G401.6 (cell line): ENCODE measurements around the gene KLHL6.

ENCODE experiments used
- FAIRE-seq: peaks from 2 replicates; lab custom pipeline; 2012; peaks lifted over from hg19 to GRCh38; lab: Jason Lieb, UNC

KLHL6 gene

DNA sequence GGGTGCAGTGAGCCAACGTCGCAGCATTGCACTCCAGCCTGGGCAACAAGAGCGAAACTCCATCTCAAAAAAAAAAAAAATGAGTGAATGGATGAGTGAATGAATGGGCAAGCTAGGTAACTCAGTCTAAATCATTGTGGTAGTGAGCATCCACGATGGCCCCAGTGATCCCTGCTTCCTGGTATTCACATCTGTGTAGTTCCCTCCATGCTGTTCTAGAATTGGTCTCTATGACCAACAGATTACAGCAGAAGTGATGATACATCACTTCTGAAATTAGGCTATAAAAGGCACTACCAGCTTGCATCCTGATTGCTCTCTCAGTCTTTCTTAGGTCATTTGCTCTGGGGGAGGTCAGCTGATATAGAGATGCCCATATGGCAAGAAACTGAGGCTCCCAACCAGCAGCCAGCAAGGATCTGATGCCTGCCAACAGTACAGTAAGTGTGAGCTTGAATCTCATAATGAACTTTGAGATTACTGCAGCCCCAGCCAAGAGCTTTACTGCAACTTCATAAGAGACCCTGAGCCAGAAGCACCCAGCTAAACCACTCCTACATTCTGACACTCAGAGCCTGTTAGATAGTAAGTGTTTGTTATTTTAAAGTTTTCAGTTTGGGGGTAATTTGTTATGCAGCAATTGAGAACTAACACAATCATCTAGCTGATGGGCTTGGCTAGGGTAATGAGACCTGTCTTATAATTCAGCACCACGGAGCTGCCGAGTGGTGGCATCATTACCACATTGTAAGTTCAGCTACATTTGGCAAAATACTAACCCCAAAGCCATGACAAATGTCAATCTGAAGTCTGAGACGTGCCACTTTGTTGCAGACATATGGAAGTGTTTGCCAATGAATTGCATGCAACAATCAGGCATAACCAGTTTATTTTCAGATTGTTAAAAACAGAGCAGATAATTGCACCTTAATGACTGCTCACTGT lies 53.0 kb downstream of the KLHL6 start:
- FAIRE-seq = no peak

DNA sequence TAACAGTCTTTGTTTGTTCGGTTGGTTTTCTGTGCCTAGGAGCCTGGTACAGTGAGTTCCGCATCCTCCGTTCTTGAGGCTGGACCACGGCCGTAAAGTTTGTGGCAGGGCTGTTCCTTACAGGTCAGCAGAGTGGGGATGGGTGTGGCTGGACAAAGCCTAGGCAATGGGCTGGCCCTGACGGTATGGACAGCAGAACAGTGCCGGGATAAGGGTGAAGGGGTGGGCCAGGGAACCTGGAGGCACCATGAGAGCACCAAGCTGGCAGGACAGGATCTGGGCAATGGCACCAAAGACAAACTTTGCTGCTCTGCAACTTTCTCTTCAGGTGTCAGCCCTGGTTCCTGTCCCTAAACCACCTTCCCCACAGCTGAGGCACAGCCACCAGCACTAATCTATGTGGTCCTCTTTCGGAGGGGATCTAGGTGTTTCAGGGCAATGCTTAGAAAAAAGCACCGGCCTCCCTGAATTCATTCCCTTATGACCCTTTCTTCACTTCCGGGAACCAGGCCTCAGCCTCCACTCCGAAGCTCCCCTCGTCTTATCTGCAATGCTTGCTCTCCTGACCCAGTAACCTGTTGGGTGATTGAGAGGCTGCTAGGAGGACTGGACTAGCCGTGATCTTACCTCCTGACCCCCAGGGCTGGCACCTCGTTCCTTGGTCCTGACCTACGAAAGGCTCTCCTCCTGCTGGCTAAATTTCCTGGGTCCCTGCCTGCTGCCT lies 54.4 kb downstream of the KLHL6 start:
- FAIRE-seq = no peak

- FAIRE-seq = no peak
These were observed 55.2 kb downstream of the KLHL6 start for GRCh38 chr3:183500319-183500718.

DNA sequence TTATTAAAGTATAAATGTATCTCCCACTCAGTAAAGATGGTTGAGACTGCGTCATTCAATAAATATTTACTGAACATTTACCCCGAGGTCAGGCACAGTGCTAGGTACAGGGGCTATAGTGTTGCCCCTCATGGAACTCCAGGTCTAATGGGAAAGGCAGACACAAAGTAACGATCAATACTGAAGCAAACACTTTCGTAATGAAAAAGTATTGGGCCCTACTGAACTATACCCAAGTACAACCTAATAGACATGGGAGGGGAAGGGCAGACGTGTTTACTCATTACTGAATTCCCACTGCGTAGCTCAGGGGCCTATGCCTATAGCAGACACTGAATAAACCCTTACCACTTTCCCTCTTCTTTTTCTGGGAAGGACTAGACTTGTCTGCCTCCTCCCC lies 56.9 kb downstream of the KLHL6 start:
- FAIRE-seq = no peak

DNA sequence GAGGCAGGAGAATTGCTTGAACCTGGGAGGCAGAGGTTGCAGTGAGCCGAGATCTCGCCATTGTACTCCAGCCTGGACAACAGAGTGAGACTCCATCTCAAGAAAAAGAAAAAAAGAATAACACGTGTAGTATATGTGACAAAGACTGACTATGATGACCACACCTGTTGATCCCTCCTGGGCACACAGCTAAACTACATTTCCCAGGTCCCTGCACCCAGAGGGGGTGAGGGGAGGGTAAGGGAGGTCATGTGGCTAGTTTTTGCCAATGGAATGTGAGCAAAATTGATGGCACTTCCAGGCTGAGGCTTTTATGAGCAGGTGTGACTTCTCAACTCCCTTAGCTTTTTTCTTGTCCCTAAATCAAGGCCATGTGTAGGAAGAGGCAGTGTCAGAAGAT lies 58.2 kb downstream of the KLHL6 start:
- no peak for FAIRE-seq

DNA sequence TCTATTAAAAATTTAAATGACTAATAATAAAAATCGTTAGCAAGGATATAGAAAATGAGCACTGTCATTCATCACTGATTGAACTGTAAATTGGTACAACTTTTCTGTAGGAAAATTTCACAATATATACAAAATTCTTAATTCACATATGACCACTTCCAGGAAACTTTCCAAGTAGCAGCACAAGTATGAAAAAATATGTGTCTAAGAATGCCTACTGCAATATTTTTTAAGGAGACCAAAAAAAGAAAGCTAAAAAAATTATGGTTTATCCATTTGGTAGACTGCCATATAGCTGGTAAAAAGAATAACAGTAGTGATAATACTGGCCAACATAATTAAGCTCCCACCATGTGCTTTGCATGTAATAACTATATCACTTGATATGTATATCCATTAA lies 59.2 kb downstream of the KLHL6 start:
- FAIRE-seq = no peak

DNA sequence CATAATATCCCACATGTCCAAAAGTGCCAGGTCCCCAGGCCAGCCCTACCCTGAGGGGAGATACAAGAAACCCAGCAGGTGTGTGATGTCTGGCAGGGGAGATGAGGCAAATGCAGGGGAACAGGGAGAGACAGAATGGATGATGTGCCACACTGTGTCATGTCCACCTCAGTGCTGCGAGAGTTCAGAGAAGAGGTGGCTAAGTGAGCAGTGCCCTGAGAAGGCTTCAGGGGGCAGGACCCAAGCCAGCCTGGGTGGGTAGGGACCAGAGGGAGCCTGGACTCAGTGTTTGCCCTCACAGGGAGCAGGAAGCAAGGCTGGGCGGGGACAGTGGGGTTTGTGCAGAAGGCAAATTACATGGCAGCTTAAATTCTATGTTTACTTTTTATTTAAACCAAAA lies 61.2 kb downstream of the KLHL6 start:
- no peak for FAIRE-seq

- FAIRE-seq = no peak
These were observed 62.0 kb downstream of the KLHL6 start for GRCh38 chr3:183493296-183494045.

- FAIRE-seq = no peak
These were observed 62.7 kb downstream of the KLHL6 start for GRCh38 chr3:183492849-183493179.

GRCh38 chr3:183491923-183492848 lies 63.3 kb downstream of the KLHL6 start:
- FAIRE-seq = no peak

GRCh38 chr3:183491109-183491922 lies 64.2 kb downstream of the KLHL6 start:
- no peak for FAIRE-seq

GRCh38 chr3:183490653-183491052 lies 64.9 kb downstream of the KLHL6 start:
- no peak for FAIRE-seq

GRCh38 chr3:183490211-183490601 lies 65.3 kb downstream of the KLHL6 start:
- no peak for FAIRE-seq

GRCh38 chr3:183489455-183490210 lies 65.9 kb downstream of the KLHL6 start:
- no peak for FAIRE-seq

DNA sequence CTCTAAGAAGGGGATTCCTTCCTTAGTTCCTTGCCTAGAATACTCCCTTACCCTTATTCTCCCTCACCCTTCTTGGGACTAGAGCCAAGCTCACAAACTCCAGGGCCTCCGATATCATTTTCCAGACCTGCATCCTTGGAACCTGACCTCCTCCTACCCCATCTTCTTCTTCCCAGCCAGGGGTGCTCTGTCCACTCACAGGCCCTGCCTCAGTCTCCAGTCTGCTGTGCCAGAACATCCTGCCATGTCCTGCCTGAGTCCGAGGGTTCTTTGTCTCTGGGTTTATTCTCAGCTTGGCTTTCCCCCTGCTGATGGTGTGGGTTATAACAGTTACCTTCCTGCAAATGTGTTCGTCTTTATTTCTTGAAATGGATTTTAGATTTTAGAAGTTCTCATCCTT lies 67.2 kb downstream of the KLHL6 start:
- no peak for FAIRE-seq

DNA sequence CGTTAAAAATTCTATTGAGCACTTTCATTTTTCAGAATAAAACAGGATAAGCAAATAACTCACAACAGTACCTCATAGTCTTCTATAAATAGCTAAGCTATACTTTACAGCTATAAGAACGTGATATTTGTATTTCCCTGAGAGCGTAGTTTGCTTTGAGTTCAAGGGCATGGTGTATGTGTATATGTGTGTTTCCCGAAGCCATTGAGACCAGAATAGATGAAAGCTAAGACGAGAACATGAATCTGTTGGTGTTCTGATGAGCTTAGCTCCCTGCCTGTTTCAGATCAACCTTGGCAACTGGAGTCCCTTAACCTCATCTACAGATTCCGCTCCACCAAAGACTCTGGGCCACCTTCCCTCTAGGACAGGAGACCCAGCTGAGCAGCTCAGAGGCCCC lies 67.6 kb downstream of the KLHL6 start:
- FAIRE-seq = no peak

GRCh38 chr3:183487016-183487415 lies 68.5 kb downstream of the KLHL6 start:
- FAIRE-seq = no peak

DNA sequence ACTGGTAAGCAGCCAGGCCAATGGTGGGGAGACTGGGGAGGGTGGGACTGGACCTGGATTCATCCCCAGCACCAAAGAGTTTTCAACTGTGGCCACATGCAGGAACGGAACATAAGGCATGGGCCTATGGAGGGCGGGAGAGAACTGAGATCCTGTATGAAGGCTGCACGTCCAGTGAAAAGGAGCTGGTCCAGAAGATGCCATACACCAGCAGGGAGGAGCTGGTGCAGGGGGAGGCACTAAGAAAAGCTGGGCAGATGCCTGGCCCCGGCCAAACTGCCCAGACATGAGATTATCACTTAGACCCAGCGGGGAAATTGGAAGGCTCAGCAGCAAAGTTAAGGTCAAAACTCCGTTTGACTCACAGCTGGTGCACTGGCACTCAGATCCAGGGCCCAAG lies 69.0 kb downstream of the KLHL6 start:
- FAIRE-seq = no peak

DNA sequence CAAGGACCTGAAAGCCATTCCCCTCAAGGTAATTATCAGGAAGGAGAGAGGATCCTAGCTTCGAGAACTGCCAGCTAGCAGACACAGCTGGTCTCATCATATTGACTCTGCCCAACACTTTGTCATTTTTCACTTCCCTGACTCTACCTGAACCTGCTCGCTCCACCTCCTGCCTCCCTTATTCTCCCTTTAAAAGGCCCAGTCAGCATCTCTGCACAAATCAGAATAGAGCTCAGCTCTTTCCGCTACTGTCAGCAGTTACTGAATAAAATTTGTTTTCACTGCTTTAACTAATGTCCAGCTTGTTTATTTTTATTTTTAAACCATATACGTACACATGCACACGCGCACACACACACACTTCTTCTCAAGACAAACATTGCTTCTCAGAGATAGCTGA lies 69.9 kb downstream of the KLHL6 start:
- FAIRE-seq = no peak

- no peak for FAIRE-seq
These were observed 70.4 kb downstream of the KLHL6 start for GRCh38 chr3:183485093-183485492.
